ENCODE measurements around the gene CACNA2D4. TPM values are rescaled to one million over a fixed set of nuclear protein-coding genes. Genes with fewer than 3 reads are reported as not detected.

CACNA2D4 gene
- total RNA-seq, 4 donors from 2014 or later: 1.4 to 3.3 (median 3.0) TPM

DNA sequence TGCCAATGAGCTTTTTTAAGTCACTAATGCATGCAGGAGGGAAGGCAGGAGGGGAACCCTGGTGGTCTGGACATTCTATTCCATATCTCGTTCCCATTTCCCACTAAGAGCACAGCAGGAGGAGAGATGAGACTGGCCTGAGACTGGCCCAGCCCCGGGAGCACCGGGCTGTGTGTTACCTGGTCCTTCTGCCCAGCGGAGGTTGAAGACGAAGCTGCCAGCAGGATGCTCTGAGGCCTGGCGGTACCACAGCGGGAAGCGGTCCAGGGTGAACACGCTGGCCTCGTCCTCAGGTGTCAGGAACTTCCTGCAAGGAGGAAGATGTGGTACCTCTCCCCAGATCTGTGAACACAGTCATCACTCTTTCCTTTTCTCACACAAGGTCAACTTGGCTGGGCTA lies 74.2 kb downstream of the CACNA2D4 start:
- Histone ChIP-seq H3K27ac (no peak overlapping the region), H3K27me3 (peaks cover 32% of the 10 kb centered on the region), H3K4me3 (no peak overlapping the region), H3K36me3 (no peaks in the 10 kb centered on the region), H3K9me3 (no peaks in the 10 kb centered on the region), H3K4me1 (no peaks in the 10 kb centered on the region)
- no peak for TF ChIP-seq EP300 (IDR thresholded peaks at IDR 0.05)
- TF ChIP-seq CTCF (IDR thresholded peaks at IDR 0.05): no peak
- TF ChIP-seq POLR2A (IDR thresholded peaks at IDR 0.05): no peak
- TF ChIP-seq POLR2AphosphoS5 (IDR thresholded peaks at IDR 0.05): no peak
- WGBS, 2 donors (ENCODE audit: low coverage in 1 of 2): 54 to 60% methylated on average over 1 to 9 of the region's 10 CpGs
- ATAC-seq: no peak

DNA sequence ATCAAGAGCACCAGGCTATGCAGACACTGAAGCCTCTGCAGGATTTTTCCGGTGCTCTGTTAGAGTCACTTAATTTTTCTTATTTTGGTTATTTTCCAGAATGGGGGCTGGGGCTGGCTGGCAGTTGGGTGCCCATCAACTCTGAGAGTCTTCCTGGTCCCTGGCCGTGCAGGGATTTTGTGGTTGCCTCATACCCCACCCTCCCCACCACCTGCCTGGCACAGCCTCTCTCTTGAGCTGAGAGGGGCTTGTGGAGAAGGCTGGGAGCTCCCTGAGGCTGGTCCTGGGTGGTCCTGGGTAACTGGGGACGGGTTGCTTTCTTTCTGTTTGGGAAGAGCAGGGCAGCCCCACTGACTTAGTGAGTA lies 74.8 kb downstream of the CACNA2D4 start:
- no peaks in the 10 kb centered on the region for H3K36me3 ChIP-seq
- no peak overlapping the region for H3K4me3 ChIP-seq
- no peak for TF ChIP-seq CTCF (IDR thresholded peaks at IDR 0.05)
- TF ChIP-seq POLR2AphosphoS5 (IDR thresholded peaks at IDR 0.05): no peak
- no peak for TF ChIP-seq EP300 (IDR thresholded peaks at IDR 0.05)
- no peak for TF ChIP-seq POLR2A (IDR thresholded peaks at IDR 0.05)
- ATAC-seq: no peak
- H3K27ac ChIP-seq: no peak overlapping the region
- no peaks in the 10 kb centered on the region for H3K9me3 ChIP-seq
- H3K4me1 ChIP-seq: no peaks in the 10 kb centered on the region
- H3K27me3 ChIP-seq: peaks cover 32% of the 10 kb centered on the region
- WGBS, 2 donors (ENCODE audit: low coverage in 1 of 2): 40% methylated on average over 1 of the region's 3 CpGs; no CpG with 5 or more reads in 1 of the 2 donors

DNA sequence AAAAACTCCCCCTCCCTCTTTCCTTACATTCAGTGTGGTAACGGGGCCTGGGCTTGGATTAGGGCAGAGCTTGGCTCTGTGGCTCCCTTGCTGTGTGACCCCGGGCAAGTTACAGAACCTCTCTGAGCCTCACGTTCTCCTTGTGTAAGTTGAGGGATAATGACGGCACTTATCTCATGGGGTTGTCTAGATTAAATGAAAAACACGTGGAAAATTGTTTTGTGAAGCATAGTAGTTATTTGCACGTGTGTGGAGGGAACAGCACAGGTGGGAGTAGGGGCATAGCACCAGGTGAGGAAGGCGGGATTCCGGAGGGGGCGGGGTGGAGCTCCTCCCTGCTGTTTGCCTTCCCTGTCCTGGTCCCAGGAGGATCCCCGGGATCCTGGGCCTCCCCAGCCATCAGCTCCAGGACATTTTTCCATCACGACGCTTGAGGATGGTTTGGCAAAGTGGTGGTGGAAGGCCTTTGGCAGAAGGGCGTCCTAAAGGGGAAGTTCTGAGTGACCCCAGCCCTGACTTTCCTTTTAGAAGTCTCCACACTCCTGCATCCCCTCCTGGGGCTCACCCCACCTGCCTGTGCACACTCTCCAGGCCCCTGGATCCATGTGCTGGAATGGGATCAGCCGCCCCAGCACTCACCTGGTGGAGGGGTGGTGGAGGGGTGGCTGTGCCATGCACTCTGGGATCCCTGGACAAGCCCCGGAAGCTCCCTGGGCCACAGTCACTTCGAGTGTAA lies 75.4 kb downstream of the CACNA2D4 start:
- no peaks in the 10 kb centered on the region for H3K4me1 ChIP-seq
- WGBS, 2 donors (ENCODE audit: low coverage in 1 of 2): 64 to 82% methylated on average over 4 to 7 of the region's 16 CpGs
- H3K27ac ChIP-seq: no peak overlapping the region
- ATAC-seq: no peak
- H3K36me3 ChIP-seq: no peaks in the 10 kb centered on the region
- H3K4me3 ChIP-seq: no peak overlapping the region
- H3K9me3 ChIP-seq: no peaks in the 10 kb centered on the region
- H3K27me3 ChIP-seq: peaks cover 32% of the 10 kb centered on the region
- no peak for TF ChIP-seq POLR2A (IDR thresholded peaks at IDR 0.05)
- no peak for TF ChIP-seq POLR2AphosphoS5 (IDR thresholded peaks at IDR 0.05)
- TF ChIP-seq EP300 (IDR thresholded peaks at IDR 0.05): no peak
- no peak for TF ChIP-seq CTCF (IDR thresholded peaks at IDR 0.05)

- TF ChIP-seq EP300 (IDR thresholded peaks at IDR 0.05) (no peak), CTCF (IDR thresholded peaks at IDR 0.05) (no peak), POLR2A (IDR thresholded peaks at IDR 0.05) (no peak), POLR2AphosphoS5 (IDR thresholded peaks at IDR 0.05) (no peak)
- no peaks in the 10 kb centered on the region for H3K9me3 ChIP-seq
- no peaks in the 10 kb centered on the region for H3K4me1 ChIP-seq
- no peak overlapping the region for H3K4me3 ChIP-seq
- 62 to 100% methylated on average over 1 to 7 of the region's 18 CpGs for WGBS, 2 donors (ENCODE audit: low coverage in 1 of 2)
- peaks cover 32% of the 10 kb centered on the region for H3K27me3 ChIP-seq
- no peak for ATAC-seq
- no peak overlapping the region for H3K27ac ChIP-seq
- no peaks in the 10 kb centered on the region for H3K36me3 ChIP-seq
These were observed 76.1 kb downstream of the CACNA2D4 start for GRCh38 chr12:1842183-1842904.

Measured in gastroesophageal sphincter (tissue), 4 donors.